ENCODE data around the gene JAZF1. TPM values are rescaled to one million over a fixed set of nuclear protein-coding genes. Genes with fewer than 3 reads are reported as not detected.

JAZF1 gene
- total and polyA plus RNA-seq, 9 of the 15 experiments (the other 6 are each of a cell fraction or from before 2014, with no cell fraction given) = 0.04 to 0.64 (median 0.11) TPM; not detected in 3

GRCh38 chr7:28069388-28069787, 111.2 kb downstream of the JAZF1 start:
- ATAC-seq (no peak), DNase-seq (ENCODE audit: extremely low read depth in 1 of 4, low spot score in 3 of 4) (no peak), FAIRE-seq (no peak)
- H3K9ac ChIP-seq (ENCODE audit: insufficient read depth in 1 of 2, low read depth in 2 of 2, low read length in 2 of 2) = no peak overlapping the region
- no peaks in the 10 kb centered on the region; the same call in 1 of the 2 replicates for H4K20me1 ChIP-seq (replicated peaks; ENCODE audit: control insufficient read depth, insufficient read depth, low read length)
- H3K9me3 ChIP-seq (replicated peaks; ENCODE audit: control insufficient read depth, insufficient read depth, low read depth, low read length) = no peaks in the 10 kb centered on the region
- H3K4me2 ChIP-seq (ENCODE audit: insufficient read depth, low read length) = no peak overlapping the region
- H3K36me3 ChIP-seq (ENCODE audit: control insufficient read depth, insufficient read depth, low read length) = no peaks in the 10 kb centered on the region
- intact Hi-C loops (cut with micrococcal nuclease) (no loop called here), in situ Hi-C loops (cut with MboI) (no loop called here)
- H2AFZ ChIP-seq (ENCODE audit: low read depth, low read length) = no peak overlapping the region
- TF ChIP-seq FOXM1 (IDR thresholded peaks at IDR 0.05; ENCODE audit: low read depth) = no peak
- no peak for TF ChIP-seq FOXM1 (CRISPR knock-in tag; IDR thresholded peaks at IDR 0.05; ENCODE audit: low read depth)
- TF ChIP-seq NFYB (IDR thresholded peaks at IDR 0.05; ENCODE audit: extremely low read depth, insufficient read length) = no peak
- no peak for TF ChIP-seq KLF1 (tag; IDR thresholded peaks at IDR 0.05)
- no peak for TF ChIP-seq RFX7 (CRISPR knock-in tag; IDR thresholded peaks at IDR 0.05)
- TF ChIP-seq SMAD4 (CRISPR knock-in tag; conservative IDR thresholded peaks at IDR 0.05) = no peak
- no peak for TF ChIP-seq TEAD4 (IDR thresholded peaks at IDR 0.05; ENCODE audit: low read length)
- no peak for TF ChIP-seq TEAD4 (CRISPR knock-in tag; IDR thresholded peaks at IDR 0.05; ENCODE audit: borderline replicate concordance)
- TF ChIP-seq E2F5 (CRISPR knock-in tag; IDR thresholded peaks at IDR 0.05) = no peak
- no peak for TF ChIP-seq FUS (optimal IDR thresholded peaks at IDR 0.05; ENCODE audit: low read depth, low read length)
- no peak for TF ChIP-seq MCM5 (IDR thresholded peaks at IDR 0.05; ENCODE audit: low read depth)
- TF ChIP-seq ZNF274 (IDR thresholded peaks at IDR 0.05; ENCODE audit: borderline replicate concordance, low read depth, low read length) = no peak
- TF ChIP-seq RBM15 (IDR thresholded peaks at IDR 0.05; ENCODE audit: insufficient read depth, low read length) = no peak
- no peak for TF ChIP-seq ZNF3 (CRISPR knock-in tag; IDR thresholded peaks at IDR 0.05)
- H3K79me2 ChIP-seq (ENCODE audit: control insufficient read depth, insufficient read depth, low read length) = no peaks in the 10 kb centered on the region
- POLR2A ChIA-PET = interaction anchor here (1.6 kb wide), 1 partner anchor 14 kb away, joined by 5 read pairs; no protein-coding TSS in a partner anchor
- H3K27me3 ChIP-seq (ENCODE audit: control insufficient read depth in 2 of 2, insufficient read depth in 2 of 2, low read length in 2 of 2) = peaks cover 13 to 39% of the 10 kb centered on the region in 2 experiments
- no peaks in the 10 kb centered on the region for H3K4me1 ChIP-seq (replicated peaks in 1 of 2; ENCODE audit: control insufficient read depth in 2 of 2, insufficient read depth in 2 of 2, low read length in 2 of 2)
- H3K27ac ChIP-seq (ENCODE audit: extremely low read depth, low read depth, low read length) = no peak overlapping the region
- H3K4me3 ChIP-seq = no peak overlapping the region
- H3K9me1 ChIP-seq (ENCODE audit: control insufficient read depth, insufficient read depth, low read length) = no peaks in the 10 kb centered on the region
- 3% methylated on average over 3 of the region's 3 CpGs for WGBS (ENCODE audit: insufficient coverage, low coverage, missing lambda C conversion rate)
- BruUV-seq (replicated peaks) = no TSS peak
- CTCF ChIA-PET (ENCODE audit: low intra/inter-chr PET ratio) = no interaction called here

Data from K562 (cell line).